HEK293 (cell line): ENCODE results near the gene FHIT.

Experiments
- CTCF ChIA-PET: fragments of 350-600 bp; formaldehyde crosslinking; extraction: SDS; loops from one replicate; lab custom pipeline; 2021; ENCODE audit warnings: antibody characterized with exemption; lab: Yijun Ruan, JAX
- POLR2A ChIA-PET: fragments of 300-600 bp; formaldehyde crosslinking; extraction: SDS; loops from one replicate; lab custom pipeline; 2020; ENCODE audit warnings: antibody characterized with exemption, inconsistent platforms; lab: Yijun Ruan, JAX
- H3K27ac ChIP-seq: fragments of 200-500 bp; sonication (Bioruptor generic); 2 replicates; pipeline ENCODE4 v1.5.1; 2014; ENCODE audit warnings: low read depth, low read length, control low read depth, inconsistent platforms; ENCODE audit errors: extremely low read depth
- H3K36me3 ChIP-seq, 2 experiments: fragments of 200-500 bp in 1 of 2; sonication (Bioruptor generic) in 1 of 2; 1 replicate in 1 of 2; 2 replicates in 1 of 2; pipeline ENCODE4 v1.5.1; 2014 to 2017; ENCODE audit warnings: inconsistent platforms in 2 of 2, low read length in 2 of 2; ENCODE audit not compliant: control insufficient read depth in 2 of 2, insufficient read depth in 1 of 2
- H3K4me1 ChIP-seq: fragments of 200-500 bp; sonication (Bioruptor generic); 2 replicates; pipeline ENCODE4 v1.5.1; 2014; ENCODE audit warnings: mild to moderate bottlenecking, low read length, inconsistent platforms; ENCODE audit not compliant: control insufficient read depth, insufficient read depth
- H3K4me3 ChIP-seq: 2 replicates; pipeline ENCODE4 v1.5.1; 2011; ENCODE audit warnings: low read depth, mild to moderate bottlenecking, control low read depth, low read length, moderate library complexity
- H3K9me3 ChIP-seq: fragments of 200-500 bp; sonication (Bioruptor generic); 2 replicates; pipeline ENCODE4 v1.5.1; 2014; ENCODE audit warnings: low read depth, low read length, inconsistent platforms; ENCODE audit not compliant: control insufficient read depth, insufficient read depth
- FEZF1 ChIP-seq: fragments of 450-650 bp; formaldehyde crosslinking; IDR thresholded peaks from 2 replicates; pipeline ENCODE4 v1.5.1; 2016; ENCODE audit warnings: missing biosample characterization, missing genetic modification characterization
- GLI4 ChIP-seq: fragments of 450-650 bp; formaldehyde crosslinking; IDR thresholded peaks from 2 replicates; pipeline ENCODE4 v1.5.1; 2016; ENCODE audit warnings: missing biosample characterization, missing genetic modification characterization
- HOXD13 ChIP-seq: sonication (generic); formaldehyde crosslinking; IDR thresholded peaks from 2 replicates; pipeline ENCODE4 v1.8.0; 2022; ENCODE audit warnings: missing genetic modification reagents, borderline replicate concordance
- MEIS1 ChIP-seq: sonication (generic); formaldehyde crosslinking; IDR thresholded peaks from 2 replicates; pipeline ENCODE4 v1.8.1; 2022; ENCODE audit warnings: missing genetic modification reagents, mild to moderate bottlenecking, borderline replicate concordance
- MYNN ChIP-seq: fragments of 450-650 bp; formaldehyde crosslinking; IDR thresholded peaks from 2 replicates; pipeline ENCODE4 v1.5.1; 2016; ENCODE audit warnings: missing biosample characterization, missing genetic modification characterization, borderline replicate concordance
- REPIN1 ChIP-seq: fragments of 450-650 bp; formaldehyde crosslinking; IDR thresholded peaks from 2 replicates; pipeline ENCODE4 v1.5.1; 2017; ENCODE audit warnings: missing biosample characterization, missing genetic modification characterization, low read depth
- SETDB1 ChIP-seq: IDR thresholded peaks from one replicate; pipeline ENCODE4 v1.6.1; 2017; ENCODE audit warnings: mild to moderate bottlenecking, low read length, moderate library complexity, mixed read lengths; ENCODE audit not compliant: insufficient read length
- ZBTB48 ChIP-seq: fragments of 450-650 bp; formaldehyde crosslinking; IDR thresholded peaks from 2 replicates; pipeline ENCODE4 v1.5.1; 2016; ENCODE audit warnings: missing biosample characterization, missing genetic modification characterization
- ZFP37 ChIP-seq: fragments of 450-650 bp; formaldehyde crosslinking; IDR thresholded peaks from 2 replicates; pipeline ENCODE4 v1.5.1; 2016; ENCODE audit warnings: missing biosample characterization, missing genetic modification characterization
- ZNF112 ChIP-seq: fragments of 450-650 bp; formaldehyde crosslinking; IDR thresholded peaks from 2 replicates; pipeline ENCODE4 v1.5.0; 2017; ENCODE audit warnings: missing biosample characterization, missing genetic modification characterization
- ZNF24 ChIP-seq: fragments of 450-650 bp; formaldehyde crosslinking; IDR thresholded peaks from 2 replicates; pipeline ENCODE4 v1.5.1; 2016; ENCODE audit warnings: missing biosample characterization, missing genetic modification characterization
- ZNF266 ChIP-seq: fragments of 450-650 bp; formaldehyde crosslinking; IDR thresholded peaks from 2 replicates; pipeline ENCODE4 v1.5.1; 2016; ENCODE audit warnings: missing biosample characterization, missing genetic modification characterization, low read depth
- ZNF311 ChIP-seq: fragments of 450-650 bp; formaldehyde crosslinking; IDR thresholded peaks from 2 replicates; pipeline ENCODE4 v1.5.1; 2017; ENCODE audit warnings: missing biosample characterization, missing genetic modification characterization, borderline replicate concordance
- ZNF354C ChIP-seq: fragments of 450-650 bp; formaldehyde crosslinking; IDR thresholded peaks from 2 replicates; pipeline ENCODE4 v1.5.1; 2016; ENCODE audit warnings: missing biosample characterization, missing genetic modification characterization, low read depth, borderline replicate concordance
- ZNF513 ChIP-seq: fragments of 450-650 bp; IDR thresholded peaks from 2 replicates; pipeline ENCODE4 v1.5.1; 2018; ENCODE audit warnings: missing biosample characterization, missing genetic modification characterization
- ZNF600 ChIP-seq: fragments of 450-650 bp; formaldehyde crosslinking; IDR thresholded peaks from 2 replicates; pipeline ENCODE4 v1.5.1; 2016; ENCODE audit warnings: missing biosample characterization, missing genetic modification characterization
- ZNF639 ChIP-seq: fragments of 450-650 bp; formaldehyde crosslinking; IDR thresholded peaks from 2 replicates; pipeline ENCODE4 v1.5.1; 2016; ENCODE audit warnings: missing biosample characterization, missing genetic modification characterization
- ZNF777 ChIP-seq: fragments of 450-650 bp; formaldehyde crosslinking; IDR thresholded peaks from 2 replicates; pipeline ENCODE4 v1.5.1; 2017; ENCODE audit warnings: missing biosample characterization, missing genetic modification characterization, borderline replicate concordance
- ZSCAN16 ChIP-seq: fragments of 450-650 bp; formaldehyde crosslinking; IDR thresholded peaks from 2 replicates; pipeline ENCODE4 v1.5.1; 2016; ENCODE audit warnings: missing biosample characterization, missing genetic modification characterization
- ZSCAN23 ChIP-seq: fragments of 450-650 bp; formaldehyde crosslinking; IDR thresholded peaks from 2 replicates; pipeline ENCODE4 v1.5.1; 2016; ENCODE audit warnings: missing biosample characterization, missing genetic modification characterization
- ZSCAN4 ChIP-seq: fragments of 450-650 bp; formaldehyde crosslinking; IDR thresholded peaks from 2 replicates; pipeline ENCODE4 v1.5.1; 2017; ENCODE audit warnings: missing biosample characterization, missing genetic modification characterization
- ZSCAN5A ChIP-seq: fragments of 450-650 bp; formaldehyde crosslinking; IDR thresholded peaks from 2 replicates; pipeline ENCODE4 v1.5.1; 2016; ENCODE audit warnings: missing biosample characterization, missing genetic modification characterization

The FHIT gene

GRCh38 chr3:60101621-60102020 is 1149.6 kb downstream of the FHIT start:
- TF ChIP-seq REPIN1 (tag by site-specific recombination): no peak
- no peak for TF ChIP-seq ZNF639 (tag by site-specific recombination)
- TF ChIP-seq ZNF112: no peak
- no peak for TF ChIP-seq ZNF600 (tag by site-specific recombination)
- TF ChIP-seq ZNF777 (tag by site-specific recombination): no peak
- TF ChIP-seq HOXD13 (CRISPR knock-in tag): no peak
- no peak for TF ChIP-seq ZFP37
- TF ChIP-seq ZSCAN5A (tag by site-specific recombination): no peak
- no peak for TF ChIP-seq ZNF354C
- no peak for TF ChIP-seq FEZF1
- no peak for TF ChIP-seq ZSCAN4
- no peak overlapping the region for H3K27ac ChIP-seq
- H3K36me3 ChIP-seq: no peaks in the 10 kb centered on the region
- CTCF ChIA-PET: no interaction called here
- POLR2A ChIA-PET: no interaction called here
- no peaks in the 10 kb centered on the region for H3K9me3 ChIP-seq
- no peak overlapping the region for H3K4me3 ChIP-seq
- 0 out of 2 replicates have a peak, but pooled peaks cover 6% of the 10 kb centered on the region for H3K4me1 ChIP-seq

- H3K27ac ChIP-seq: no peak overlapping the region
- ChIA-PET POLR2A (no interaction called here), CTCF (no interaction called here)
- no peaks in the 10 kb centered on the region for H3K9me3 ChIP-seq
- no peak overlapping the region for H3K4me3 ChIP-seq
- no peak for TF ChIP-seq ZSCAN23 (tag by site-specific recombination)
- no peak for TF ChIP-seq MYNN (tag by site-specific recombination)
- no peak for TF ChIP-seq ZFP37
- no peak for TF ChIP-seq ZNF266 (tag by site-specific recombination)
- no peak for TF ChIP-seq GLI4
- no peak for TF ChIP-seq SETDB1
- TF ChIP-seq ZBTB48: no peak
- H3K36me3 ChIP-seq: no peaks in the 10 kb centered on the region
- no peaks in the 10 kb centered on the region for H3K4me1 ChIP-seq
Measured at GRCh38 chr3:60096403-60096802, 1154.8 kb downstream of the FHIT start.

- Histone ChIP-seq H3K27ac (no peak overlapping the region), H3K9me3 (no peaks in the 10 kb centered on the region), H3K36me3 (no peaks in the 10 kb centered on the region), H3K4me3 (no peak overlapping the region), H3K4me1 (no peaks in the 10 kb centered on the region)
- TF ChIP-seq ZNF311 (tag by site-specific recombination): no peak
- no peak for TF ChIP-seq ZNF24 (tag by site-specific recombination)
- no peak for TF ChIP-seq MEIS1 (CRISPR knock-in tag)
- TF ChIP-seq ZNF513: no peak
- TF ChIP-seq ZSCAN16 (tag by site-specific recombination): no peak
- ChIA-PET CTCF (no interaction called here), POLR2A (no interaction called here)
Measured at GRCh38 chr3:60095930-60096329, 1155.3 kb downstream of the FHIT start.
